NK-92 (cell line): ENCODE data around the gene ANO5.

Experiments used
- DNase-seq: peaks from one replicate; lab custom pipeline; 2025; ENCODE audit not compliant: unreplicated experiment; lab: John Stamatoyannopoulos, UW

Gene ANO5

DNA sequence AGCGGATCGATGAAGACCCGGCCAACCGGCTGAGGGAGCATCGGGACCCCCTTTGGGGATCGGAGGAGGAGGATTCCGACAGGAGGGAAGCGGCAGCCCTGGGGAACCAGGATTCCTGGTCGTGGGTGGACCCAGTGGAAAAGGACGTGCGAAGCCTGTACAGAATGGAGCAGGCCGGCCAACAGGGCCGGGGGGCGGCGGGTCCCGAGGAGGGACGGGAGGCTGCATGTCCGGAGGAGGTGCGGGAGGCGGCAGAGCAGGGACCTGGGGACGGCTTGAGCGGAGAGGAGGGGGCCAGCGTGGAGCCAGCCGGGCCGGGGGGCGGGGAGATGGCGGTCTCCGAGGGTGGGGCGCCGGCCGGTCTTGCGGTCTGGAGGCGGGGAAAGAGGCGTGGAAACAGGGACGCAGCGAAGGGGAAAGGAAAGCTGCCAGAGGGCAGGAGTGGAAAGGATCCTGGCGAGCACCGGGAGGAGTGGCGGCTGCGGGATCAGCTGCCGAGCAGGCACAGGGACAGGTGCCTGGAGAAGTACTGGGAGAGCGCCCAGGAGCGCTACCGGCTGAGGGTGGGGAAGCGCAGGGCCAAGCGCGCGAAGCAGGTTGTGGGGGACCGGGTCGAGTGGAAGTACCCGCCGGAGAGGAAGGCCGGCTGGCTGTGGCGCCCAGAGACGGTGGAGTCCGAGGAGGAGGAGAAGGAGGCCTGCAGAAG is at the start of gene ANO5:
ANO5 (plus strand) TSS at position 444 of the 706 bp plus-strand sequence. CDS start 408 bp downstream, outside the sequence.
- no peak for DNase-seq

GRCh38 chr11:22151649-22152197 is 41.2 kb upstream of the ANO5 start:
- no peak for DNase-seq

DNA sequence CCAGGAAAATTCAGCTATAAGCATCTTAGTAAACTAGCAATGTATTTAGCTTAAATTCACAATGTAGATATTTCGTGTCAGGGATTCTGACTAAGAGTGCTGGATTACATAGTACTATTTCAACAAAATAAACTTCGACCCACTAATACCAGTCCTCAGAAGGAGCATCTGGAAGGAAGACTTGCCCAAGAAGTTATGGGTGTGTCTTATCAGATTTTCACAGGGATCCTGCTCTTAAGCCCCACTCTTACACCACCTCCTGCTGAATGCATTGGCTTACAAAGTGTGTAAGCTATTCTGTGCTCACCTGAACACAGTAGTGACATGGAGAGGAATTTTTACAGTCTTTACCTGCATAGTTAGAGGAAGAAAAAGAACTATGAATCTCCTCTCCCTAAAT is 35.4 kb upstream of the ANO5 start:
- no peak for DNase-seq

- no peak for DNase-seq
Measured at GRCh38 chr11:22161489-22161888, 31.4 kb upstream of the ANO5 start.

GRCh38 chr11:22162756-22163155 is 30.1 kb upstream of the ANO5 start:
- no peak for DNase-seq

GRCh38 chr11:22163394-22163797 is 29.5 kb upstream of the ANO5 start:
- no peak for DNase-seq

- no peak for DNase-seq
Measured at GRCh38 chr11:22165087-22165486, 27.8 kb upstream of the ANO5 start.

DNA sequence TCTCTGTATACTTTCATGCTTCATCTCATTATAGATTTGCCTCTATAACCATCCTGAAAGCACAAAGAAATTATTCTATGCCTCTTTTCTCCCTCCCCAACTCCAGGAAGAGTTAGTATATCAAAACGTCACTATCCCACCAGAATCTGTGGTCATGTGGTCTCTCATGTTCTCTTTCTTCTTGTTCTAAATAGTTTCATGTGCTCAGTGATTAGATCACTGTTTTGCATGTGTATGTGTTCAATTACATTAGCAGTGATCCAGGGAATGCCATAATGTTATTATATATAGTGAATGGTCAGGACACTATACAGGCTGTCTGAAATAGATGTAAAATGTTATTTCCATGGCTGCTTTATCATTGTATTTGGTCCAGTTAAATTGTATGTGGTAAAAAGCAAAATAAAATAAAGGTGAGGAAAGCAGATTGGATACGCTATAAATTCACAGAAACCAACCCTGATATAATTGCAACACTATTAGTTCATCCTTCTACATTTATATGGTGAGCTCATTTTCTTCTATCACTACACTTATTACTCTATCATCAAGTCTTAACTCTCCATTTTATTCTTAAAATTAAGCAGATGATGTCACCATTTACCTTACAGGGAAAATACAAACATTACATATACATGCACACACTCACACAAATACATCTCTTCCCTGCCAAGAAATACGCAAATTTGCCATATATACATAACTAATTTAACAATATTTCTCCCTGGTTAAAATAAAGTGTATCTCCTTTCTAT is 26.9 kb upstream of the ANO5 start:
- no peak for DNase-seq

- no peak for DNase-seq
Measured at GRCh38 chr11:22169833-22170232, 23.1 kb upstream of the ANO5 start.

DNA sequence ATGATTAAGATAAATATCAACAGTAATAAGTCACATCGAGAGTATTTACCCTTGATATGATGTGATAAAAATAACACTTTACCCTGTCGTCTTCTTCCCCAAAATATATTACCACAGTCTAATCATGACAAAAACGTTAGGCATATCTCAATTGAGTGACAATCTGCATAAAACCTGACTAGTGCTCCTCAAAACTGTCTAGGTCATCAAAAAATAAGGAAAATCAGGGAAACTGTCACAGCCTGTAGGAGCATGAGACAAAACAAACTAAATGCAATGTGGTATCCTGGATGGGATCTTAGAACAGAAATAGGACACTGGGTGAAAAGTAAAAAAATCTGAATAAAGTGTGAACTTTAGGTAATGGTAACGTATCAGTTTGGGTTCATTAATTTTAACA is 19.4 kb upstream of the ANO5 start:
- no peak for DNase-seq

- DNase-seq: no peak
Measured at GRCh38 chr11:22177186-22177585, 15.7 kb upstream of the ANO5 start.

- DNase-seq: no peak
Measured at GRCh38 chr11:22179626-22180025, 13.3 kb upstream of the ANO5 start.

DNA sequence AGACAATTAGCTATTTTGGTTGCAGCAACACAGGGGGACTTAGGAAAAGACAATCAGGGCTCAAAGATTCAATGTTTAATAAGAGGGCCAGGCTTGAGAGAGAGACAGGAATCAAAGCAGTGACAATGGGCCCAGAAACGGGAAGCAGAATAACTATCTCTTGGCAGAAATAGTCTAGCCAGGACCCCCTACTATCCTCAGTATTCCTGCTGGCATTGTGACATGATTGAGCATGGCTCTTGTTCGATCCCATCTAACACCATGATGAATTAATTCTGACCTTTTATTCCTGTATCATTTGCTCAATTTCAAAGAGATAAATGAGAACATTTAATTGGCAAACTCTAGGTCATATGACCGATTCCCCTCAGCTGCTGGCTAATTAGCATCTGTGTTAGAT is 12.8 kb upstream of the ANO5 start:
- no peak for DNase-seq

GRCh38 chr11:22189660-22190059 is 3.2 kb upstream of the ANO5 start:
- no peak for DNase-seq

DNA sequence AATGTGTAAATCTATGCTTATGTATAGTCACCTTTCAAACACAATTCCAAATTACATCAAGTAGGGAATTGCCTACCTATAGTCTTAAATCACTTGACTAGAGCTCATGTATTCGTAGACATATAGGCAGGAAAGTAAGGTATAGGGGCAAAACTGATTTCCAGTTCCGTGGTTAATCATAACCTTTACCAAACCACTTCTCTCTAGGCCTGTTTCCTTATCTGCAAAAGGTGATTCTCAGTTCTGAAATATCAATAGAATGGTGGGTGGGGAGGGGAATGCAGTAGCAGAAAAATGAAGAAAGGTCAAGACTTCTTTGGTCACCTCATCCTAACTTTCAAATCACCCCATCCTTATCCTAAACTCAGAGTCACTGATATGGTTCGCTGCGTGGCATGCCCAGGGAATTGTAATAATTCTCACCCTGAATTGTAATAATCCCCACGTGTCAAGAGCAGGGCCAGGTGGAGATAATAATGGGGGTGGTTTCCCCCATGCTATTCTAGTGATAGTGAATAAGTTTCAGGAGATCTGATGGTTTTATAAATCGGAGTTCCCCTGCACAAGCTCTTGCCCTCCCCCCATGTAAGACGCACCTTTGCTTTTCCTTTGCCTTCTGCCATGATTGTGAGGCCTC is 1.9 kb upstream of the ANO5 start:
- DNase-seq: no peak

DNA sequence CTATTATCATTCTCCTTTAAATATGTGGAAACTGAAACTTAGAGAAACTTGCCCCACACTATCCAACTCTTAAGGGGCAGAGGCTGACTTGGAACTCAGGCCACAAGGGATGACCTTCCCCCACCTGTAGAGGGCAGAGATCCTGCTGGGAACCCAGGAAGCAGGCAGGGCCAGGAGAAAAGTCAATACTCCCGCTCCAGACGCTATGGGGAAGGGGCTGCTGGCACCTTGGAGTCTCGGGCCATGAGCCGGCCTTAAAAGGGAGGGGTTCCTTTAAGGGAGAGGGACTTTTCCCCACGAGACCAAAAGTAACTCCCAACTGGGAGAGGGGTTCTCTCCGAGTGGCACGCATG is 620 bp upstream of the ANO5 start:
- DNase-seq: no peak

- DNase-seq: no peak
Measured at GRCh38 chr11:22193348-22194051, 615 bp downstream of the ANO5 start.

GRCh38 chr11:22194306-22194705 is 1.4 kb downstream of the ANO5 start:
- no peak for DNase-seq

GRCh38 chr11:22194907-22195306 is 2.0 kb downstream of the ANO5 start:
- DNase-seq: no peak

- no peak for DNase-seq
Measured at GRCh38 chr11:22197139-22198005, 4.5 kb downstream of the ANO5 start.
